BLaER1 (cell line): ENCODE results near the gene EML3.
"Not testable (repeated sequence)": the region's sequence is repeated elsewhere in the genome, so short reads cannot be mapped to it uniquely, and the experiment has no call there.

Experiments used
- H3K27ac ChIP-seq: shearing (Covaris generic); formaldehyde crosslinking; 2 replicates; pipeline ENCODE4 v1.8.1; 2022
- H3K27me3 ChIP-seq: shearing (Covaris generic); formaldehyde crosslinking; 2 replicates; pipeline ENCODE4 v1.8.1; 2022
- H3K36me3 ChIP-seq: shearing (Covaris generic); formaldehyde crosslinking; 2 replicates; pipeline ENCODE4 v1.8.1; 2022
- H3K4me1 ChIP-seq: shearing (Covaris generic); formaldehyde crosslinking; 2 replicates; pipeline ENCODE4 v1.8.1; 2022
- H3K4me2 ChIP-seq: shearing (Covaris generic); formaldehyde crosslinking; 2 replicates; pipeline ENCODE4 v1.8.1; 2022
- H3K4me3 ChIP-seq: shearing (Covaris generic); formaldehyde crosslinking; 2 replicates; pipeline ENCODE4 v1.8.1; 2022
- H3K9ac ChIP-seq: shearing (Covaris generic); formaldehyde crosslinking; 2 replicates; pipeline ENCODE4 v1.8.1; 2022
- H3K9me3 ChIP-seq: shearing (Covaris generic); formaldehyde crosslinking; 2 replicates; pipeline ENCODE4 v1.8.1; 2022
- H4K20me1 ChIP-seq: shearing (Covaris generic); formaldehyde crosslinking; 2 replicates; pipeline ENCODE4 v1.8.1; 2022
- Cebpa-rat ChIP-seq: shearing (Covaris generic); IDR thresholded peaks from 2 replicates; pipeline ENCODE4 v1.8.1; 2022

EML3 gene

DNA sequence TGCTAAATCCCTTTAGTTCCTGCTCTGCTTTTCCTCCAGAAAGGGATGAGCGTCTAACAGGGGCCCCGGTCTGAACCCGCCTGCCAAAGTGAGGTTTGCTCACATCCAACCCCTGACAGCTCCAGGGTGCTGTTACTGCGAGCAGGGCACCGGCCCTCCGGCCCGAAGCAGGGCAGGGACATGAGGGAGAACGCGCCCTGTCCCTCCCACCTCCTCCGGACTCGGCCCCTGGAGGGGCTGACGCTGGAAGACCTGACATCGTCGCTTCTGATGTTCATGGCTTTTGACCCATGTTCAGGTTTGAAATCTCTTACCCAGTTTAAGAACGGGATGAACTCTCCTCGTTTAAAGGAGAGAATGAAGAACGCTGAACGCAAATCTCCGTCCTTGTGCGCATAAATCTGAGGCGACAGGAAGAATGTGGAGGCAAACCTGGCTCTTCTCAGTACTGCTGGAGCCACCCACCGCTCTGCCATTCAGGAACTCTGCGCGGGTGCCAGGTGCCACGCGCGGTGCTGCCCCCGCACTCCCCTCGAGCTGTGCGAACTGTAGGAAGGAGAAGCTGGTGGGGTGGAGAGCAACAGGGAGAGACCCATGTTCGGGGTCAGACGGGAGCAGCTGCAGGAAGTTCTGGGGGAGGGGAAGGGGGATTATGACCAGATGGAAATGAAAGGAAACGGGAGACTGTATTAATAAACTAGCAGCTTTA is 38.1 kb downstream of the EML3 start:
- Histone ChIP-seq H3K27ac (peak overlapping the region; percentile 83), H3K4me3 (peak overlapping the region; percentile 95), H3K9me3 (no peaks in the 10 kb centered on the region), H3K4me2 (peak overlapping the region; percentile 99), H3K36me3 (peaks cover 76% of the 10 kb centered on the region), H3K27me3 (no peaks in the 10 kb centered on the region), H3K9ac (peak overlapping the region; percentile 84), H3K4me1 (peaks cover 54% of the 10 kb centered on the region), H4K20me1 (peaks cover 39% of the 10 kb centered on the region)
- TF ChIP-seq Cebpa-rat: no peak

- H3K4me3 ChIP-seq: peak within 1 kb of the TSS; percentile 95
- peaks cover 46% of the 10 kb centered on the region for H4K20me1 ChIP-seq
- peak within 1 kb of the TSS; percentile 99 for H3K4me2 ChIP-seq
- peak within 1 kb of the TSS; percentile 93 for H3K27ac ChIP-seq
- H3K27me3 ChIP-seq: no peaks in the 10 kb centered on the region
- TF ChIP-seq Cebpa-rat: no peak
- peaks cover 76% of the 10 kb centered on the region for H3K36me3 ChIP-seq
- H3K9me3 ChIP-seq: no peaks in the 10 kb centered on the region
- peak within 1 kb of the TSS; percentile 98 for H3K9ac ChIP-seq
- peaks cover 54% of the 10 kb centered on the region for H3K4me1 ChIP-seq
These were observed 38.8 kb downstream of the EML3 start, which contains the start of gene EEF1G for GRCh38 chr11:62573592-62574362. TSS of gene EEF1G (minus strand) at chr11:62573891. CDS start at chr11:62573842, 49 bp downstream.

GRCh38 chr11:62573006-62573591 is 39.5 kb downstream of the EML3 start:
- Histone ChIP-seq H3K36me3 (peaks cover 76% of the 10 kb centered on the region), H3K4me1 (peaks cover 54% of the 10 kb centered on the region), H3K4me2 (peak overlapping the region; percentile 93), H3K9me3 (no peaks in the 10 kb centered on the region), H3K9ac (peak overlapping the region; percentile 98), H3K4me3 (peak overlapping the region; percentile 95), H4K20me1 (peaks cover 53% of the 10 kb centered on the region), H3K27ac (peak overlapping the region; percentile 93), H3K27me3 (no peaks in the 10 kb centered on the region)
- TF ChIP-seq Cebpa-rat: no peak

- H3K4me1 ChIP-seq: peaks cover 54% of the 10 kb centered on the region
- peak overlapping the region; percentile 95 for H3K4me3 ChIP-seq
- peaks cover 76% of the 10 kb centered on the region for H3K36me3 ChIP-seq
- peak overlapping the region; percentile 93 for H3K4me2 ChIP-seq
- peaks cover 60% of the 10 kb centered on the region for H4K20me1 ChIP-seq
- TF ChIP-seq Cebpa-rat: no peak
- H3K27ac ChIP-seq: peak overlapping the region; percentile 93
- no peaks in the 10 kb centered on the region for H3K27me3 ChIP-seq
- H3K9me3 ChIP-seq: no peaks in the 10 kb centered on the region
- peak overlapping the region; percentile 98 for H3K9ac ChIP-seq
These were observed 40.1 kb downstream of the EML3 start for GRCh38 chr11:62572431-62572830.

DNA sequence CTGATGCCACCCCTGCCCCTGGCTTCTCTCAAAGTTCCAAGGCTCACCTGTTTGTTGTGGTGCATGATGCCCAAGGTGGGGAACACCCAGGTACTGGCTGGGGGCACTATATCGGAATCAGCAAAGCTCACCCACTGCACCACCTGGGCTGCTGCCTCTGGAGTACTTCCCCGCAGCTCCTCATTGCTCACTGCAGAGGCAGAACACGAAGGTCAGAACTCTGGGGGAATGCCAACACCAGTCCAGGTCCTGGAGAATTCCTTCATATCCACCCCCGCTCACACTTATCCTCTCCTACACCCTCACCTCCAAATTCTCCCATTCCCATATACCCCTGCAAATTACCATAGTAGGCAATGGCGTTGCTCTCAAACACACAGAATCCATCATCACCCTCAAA is 41.1 kb downstream of the EML3 start:
- H3K27me3 ChIP-seq, H3K9me3 ChIP-seq, H3K27ac ChIP-seq: not testable (repeated sequence)
- peaks cover 76% of the 10 kb centered on the region for H3K36me3 ChIP-seq
- H3K4me3 ChIP-seq: 0 out of 2 replicates have a peak overlapping the region, but pooled peaks have one; percentile 95
- H3K4me2 ChIP-seq: peak overlapping the region; percentile 93
- H3K9ac ChIP-seq: peak overlapping the region; percentile 98; the same call in 1 of the 2 replicates
- peaks cover 54% of the 10 kb centered on the region for H3K4me1 ChIP-seq
- H4K20me1 ChIP-seq: peaks cover 69% of the 10 kb centered on the region

DNA sequence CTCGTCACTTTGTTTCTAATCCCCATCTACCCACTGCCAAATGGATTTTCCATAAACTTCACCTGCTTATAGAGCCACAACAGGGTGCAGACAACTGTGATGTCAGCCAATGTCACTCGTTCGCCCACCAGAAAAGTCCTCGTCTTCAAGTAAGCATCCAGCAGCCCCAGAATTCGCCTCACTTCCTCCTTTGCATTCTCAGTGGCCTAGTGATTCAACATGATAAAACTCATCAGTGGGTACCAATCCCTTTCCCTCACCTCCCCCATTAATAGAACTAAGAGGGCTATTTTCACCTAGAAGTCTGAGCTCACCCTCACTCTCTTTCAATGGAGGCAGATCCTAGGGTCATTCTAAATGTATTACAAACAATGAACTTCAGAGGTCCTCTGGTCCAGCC is 41.7 kb downstream of the EML3 start:
- not testable (repeated sequence) for H3K9me3 ChIP-seq, H3K27ac ChIP-seq, H3K27me3 ChIP-seq, H3K4me3 ChIP-seq
- H3K4me2 ChIP-seq: peak overlapping the region; percentile 93
- H3K9ac ChIP-seq: peak overlapping the region; percentile 98; the same call in 1 of the 2 replicates
- H3K36me3 ChIP-seq: peaks cover 76% of the 10 kb centered on the region
- peaks cover 75% of the 10 kb centered on the region for H4K20me1 ChIP-seq
- H3K4me1 ChIP-seq: peaks cover 51% of the 10 kb centered on the region

DNA sequence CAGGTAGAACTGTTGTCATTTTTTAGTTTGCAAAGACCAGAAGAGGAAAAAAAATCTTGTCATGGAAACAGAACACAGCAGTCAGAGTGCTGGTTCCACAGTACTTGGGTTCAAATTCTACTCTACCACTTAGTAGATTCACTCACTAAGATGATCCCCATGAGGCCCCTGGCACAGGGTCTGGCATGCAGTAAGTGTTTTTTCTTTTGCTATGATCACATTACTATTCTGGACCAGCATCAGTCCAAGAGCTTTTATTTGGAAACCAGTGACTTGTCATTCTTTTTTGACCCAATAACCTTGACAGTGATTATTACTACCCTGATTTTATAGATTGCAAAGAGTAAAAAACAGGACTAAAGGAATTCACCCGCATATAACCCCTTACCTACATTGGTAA is 43.0 kb downstream of the EML3 start:
- H3K4me3 ChIP-seq: no peak overlapping the region
- H3K9ac ChIP-seq: peak overlapping the region; percentile 31; the same call in 1 of the 2 replicates
- peaks cover 88% of the 10 kb centered on the region for H4K20me1 ChIP-seq
- TF ChIP-seq Cebpa-rat: no peak
- peaks cover 38% of the 10 kb centered on the region for H3K4me1 ChIP-seq
- H3K27ac ChIP-seq: no peak overlapping the region
- no peaks in the 10 kb centered on the region for H3K27me3 ChIP-seq
- peaks cover 81% of the 10 kb centered on the region for H3K36me3 ChIP-seq
- H3K4me2 ChIP-seq: peak overlapping the region; percentile 93; the same call in 1 of the 2 replicates
- no peaks in the 10 kb centered on the region for H3K9me3 ChIP-seq

- Histone ChIP-seq H3K4me1 (peaks cover 27% of the 10 kb centered on the region), H3K27me3 (no peaks in the 10 kb centered on the region), H4K20me1 (peaks cover 100% of the 10 kb centered on the region), H3K4me2 (no peak overlapping the region), H3K27ac (no peak overlapping the region), H3K9ac (no peak overlapping the region; the same call in 1 of the 2 replicates), H3K4me3 (no peak overlapping the region), H3K36me3 (peaks cover 100% of the 10 kb centered on the region), H3K9me3 (no peaks in the 10 kb centered on the region)
- TF ChIP-seq Cebpa-rat: no peak
These were observed 45.4 kb downstream of the EML3 start for GRCh38 chr11:62567018-62567633.

DNA sequence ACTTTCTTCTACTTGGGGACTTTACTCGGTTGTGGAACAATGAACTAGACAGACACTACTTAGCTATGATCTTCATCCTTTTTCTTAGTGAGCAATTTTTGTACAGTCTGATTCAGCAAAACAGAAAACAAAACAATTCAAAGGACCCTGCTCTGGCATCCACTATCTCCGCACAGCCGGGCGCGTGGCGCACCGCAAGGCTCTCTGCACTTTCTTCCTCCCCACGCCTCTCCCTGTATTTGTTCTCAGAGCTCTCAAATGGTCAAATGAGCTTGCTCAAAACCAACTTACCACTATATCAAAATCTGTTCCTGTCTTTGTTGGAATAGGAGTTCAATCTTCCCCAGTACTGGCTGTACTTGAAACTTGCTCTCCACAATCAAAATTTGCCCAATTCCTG is 46.3 kb downstream of the EML3 start:
- H3K4me2 ChIP-seq: no peak overlapping the region
- no peak for TF ChIP-seq Cebpa-rat
- H3K4me3 ChIP-seq: no peak overlapping the region
- no peaks in the 10 kb centered on the region for H3K27me3 ChIP-seq
- H3K9ac ChIP-seq: no peak overlapping the region
- H4K20me1 ChIP-seq: peaks cover 100% of the 10 kb centered on the region
- peaks cover 100% of the 10 kb centered on the region for H3K36me3 ChIP-seq
- H3K9me3 ChIP-seq: no peaks in the 10 kb centered on the region
- H3K4me1 ChIP-seq: peaks cover 18% of the 10 kb centered on the region
- H3K27ac ChIP-seq: no peak overlapping the region
